GM21381 (cell line): ENCODE data around the gene HOXC4.
A peak's percentile ranks its signal among the peaks of the same experiment; 100 is the strongest.

Experiments used
- ATAC-seq: cut with Tn5 transposase; IDR thresholded peaks from one replicate; pipeline ENCODE4 v1.9.1; 2021; ENCODE audit warnings: mild to moderate bottlenecking, moderate library complexity; ENCODE audit not compliant: unreplicated experiment

The HOXC4 gene

GRCh38 chr12:54015018-54015931 lies 38.4 kb upstream of the HOXC4 start:
- ATAC-seq = no peak

- ATAC-seq = no peak
Observed at GRCh38 chr12:54016051-54016450, 37.6 kb upstream of the HOXC4 start.

- no peak for ATAC-seq
Observed at GRCh38 chr12:54016478-54016964, 37.1 kb upstream of the HOXC4 start.

GRCh38 chr12:54017027-54017788 lies 36.4 kb upstream of the HOXC4 start:
- ATAC-seq = peak; percentile 24

- peak; percentile 70 for ATAC-seq
Observed at GRCh38 chr12:54017878-54018467, 35.7 kb upstream of the HOXC4 start.

- no peak for ATAC-seq
Observed at GRCh38 chr12:54018468-54018984, 35.1 kb upstream of the HOXC4 start.

GRCh38 chr12:54019091-54019811 lies 34.4 kb upstream of the HOXC4 start:
- ATAC-seq = no peak

GRCh38 chr12:54019924-54020590 lies 33.6 kb upstream of the HOXC4 start:
- no peak for ATAC-seq

- ATAC-seq = no peak
Observed at GRCh38 chr12:54020591-54021405, 32.8 kb upstream of the HOXC4 start.

- ATAC-seq = no peak
Observed at GRCh38 chr12:54021432-54022013, 32.1 kb upstream of the HOXC4 start.

GRCh38 chr12:54022960-54023884 lies 30.4 kb upstream of the HOXC4 start:
- ATAC-seq = no peak

GRCh38 chr12:54024127-54024526 lies 29.5 kb upstream of the HOXC4 start:
- ATAC-seq = no peak

GRCh38 chr12:54024581-54025305 lies 28.9 kb upstream of the HOXC4 start:
- ATAC-seq = no peak

- ATAC-seq = no peak
Observed at GRCh38 chr12:54025499-54026405, 27.9 kb upstream of the HOXC4 start.

- ATAC-seq = no peak
Observed at GRCh38 chr12:54026640-54027441, 26.8 kb upstream of the HOXC4 start.
